ENCODE results near the gene ARSK. TPM values are rescaled to one million over a fixed set of nuclear protein-coding genes. Genes with fewer than 3 reads are reported as not detected.
A peak's percentile ranks its signal among the peaks of the same experiment; 100 is the strongest.

Gene ARSK
- polyA plus RNA-seq, 4 donors = 0.89 to 7.8 (median 2.3) TPM

DNA sequence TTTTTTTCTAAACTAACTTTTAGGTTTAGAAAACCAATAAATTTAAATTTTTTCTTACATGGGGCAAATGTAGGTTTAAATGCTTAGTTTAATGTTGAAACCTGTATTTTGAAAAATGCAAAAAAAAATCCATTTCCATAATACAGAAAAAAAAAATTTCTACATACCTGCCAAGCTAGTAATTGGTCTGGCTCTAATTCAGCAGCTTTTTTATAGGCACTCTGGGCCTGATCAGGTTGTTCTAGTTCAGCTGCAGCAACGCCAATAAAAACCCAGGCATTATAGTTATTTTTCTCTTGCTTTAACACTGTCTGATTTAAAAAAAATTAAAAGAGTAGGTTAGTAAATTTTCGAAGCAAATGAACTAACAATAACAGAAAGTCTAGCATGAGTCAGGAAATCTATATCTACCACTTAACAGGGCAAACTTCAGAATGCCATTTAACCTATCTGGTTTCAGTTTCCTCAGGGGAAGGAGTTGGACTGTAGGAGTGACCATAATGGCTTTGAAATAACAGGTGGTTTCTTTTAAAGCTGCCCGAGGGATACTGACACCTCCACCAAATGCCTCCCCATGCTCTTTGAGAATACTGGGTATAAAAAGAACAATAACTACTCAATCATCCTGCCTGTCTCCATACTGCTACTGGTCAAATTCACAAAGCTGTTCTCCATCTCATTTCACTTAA is 11.7 kb upstream of the ARSK start:
- Histone ChIP-seq H3K27ac (ENCODE audit: low read depth in 1 of 3, low read length in 2 of 3) (peak overlapping the region in 1 of 3 donors; percentile 69), H3K9me3 (ENCODE audit: control insufficient read depth in 2 of 2, insufficient read depth in 1 of 2, low read depth in 1 of 2, low read length in 1 of 2) (no peaks in the 10 kb centered on the region), H3K36me3 (ENCODE audit: control insufficient read depth in 3 of 3, insufficient read depth in 2 of 3, low read depth in 1 of 3, low read length in 3 of 3) (peaks cover 3 to 12% (median 10%) of the 10 kb centered on the region in 3 donors), H3K4me1 (ENCODE audit: control insufficient read depth in 3 of 3, insufficient read depth in 2 of 3, low read depth in 1 of 3, low read length in 2 of 3) (no peaks in the 10 kb centered on the region), H3K4me3 (ENCODE audit: low read depth in 1 of 3, low read length in 3 of 3) (no peak overlapping the region), H3K27me3 (ENCODE audit: control insufficient read depth in 3 of 3, insufficient read depth in 3 of 3, low read length in 3 of 3) (no peaks in the 10 kb centered on the region)
- peak; percentile 58 to 63 for DNase-seq
- peak; percentile 85 for FAIRE-seq
- WGBS, 3 donors = 19 to 44% (median 32%) methylated on average over 3 of the region's 3 CpGs

DNA sequence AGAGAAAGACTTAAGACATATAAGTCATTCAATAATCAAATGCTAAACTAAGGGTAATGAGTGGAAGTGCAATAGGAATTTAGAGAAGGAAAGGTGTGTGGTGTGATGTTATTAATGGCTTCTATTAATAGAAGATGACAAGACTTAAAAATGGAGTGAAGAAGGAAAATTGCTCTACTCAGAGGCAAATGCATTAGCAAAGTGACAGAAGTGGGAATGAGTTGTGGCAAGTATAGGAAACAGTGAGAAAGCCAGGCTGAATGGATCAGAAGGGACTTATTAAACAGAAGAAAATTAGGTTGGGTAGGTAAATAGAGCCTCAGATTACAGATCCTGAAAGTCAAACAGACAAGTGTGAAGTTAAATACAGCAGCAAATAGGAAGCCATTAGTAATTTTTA is 5.9 kb upstream of the ARSK start:
- Histone ChIP-seq H3K9me3 (ENCODE audit: control insufficient read depth in 2 of 2, insufficient read depth in 1 of 2, low read depth in 1 of 2, low read length in 1 of 2) (no peaks in the 10 kb centered on the region), H3K36me3 (ENCODE audit: control insufficient read depth in 3 of 3, insufficient read depth in 2 of 3, low read depth in 1 of 3, low read length in 3 of 3) (peaks cover 3 to 14% (median 4%) of the 10 kb centered on the region in 3 donors), H3K27ac (ENCODE audit: low read depth in 1 of 3, low read length in 2 of 3) (no peak overlapping the region), H3K27me3 (ENCODE audit: control insufficient read depth in 3 of 3, insufficient read depth in 3 of 3, low read length in 3 of 3) (no peaks in the 10 kb centered on the region), H3K4me3 (ENCODE audit: low read depth in 1 of 3, low read length in 3 of 3) (no peak overlapping the region), H3K4me1 (ENCODE audit: control insufficient read depth in 3 of 3, insufficient read depth in 2 of 3, low read depth in 1 of 3, low read length in 2 of 3) (peaks cover 0 to 4% (median 0%) of the 10 kb centered on the region in 3 donors)
- FAIRE-seq (no peak), DNase-seq (no peak)

DNA sequence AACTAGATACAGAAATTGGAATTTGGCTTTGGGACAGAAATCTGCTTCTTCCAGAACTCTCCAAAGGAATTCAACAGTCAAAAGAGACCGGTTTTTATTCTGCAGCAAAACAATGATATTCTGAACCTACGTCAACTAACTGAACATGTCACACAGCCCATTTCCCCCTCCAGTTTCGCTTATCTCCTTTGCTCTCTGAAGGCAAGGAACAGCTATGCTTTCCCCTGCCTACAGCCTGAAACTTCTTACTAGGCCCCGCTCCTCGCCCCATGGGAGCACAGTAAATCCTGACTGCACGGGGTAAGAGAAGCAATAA is 612 bp upstream of the ARSK start:
- peaks cover 0 to 7% (median 0%) of the 10 kb centered on the region in 3 donors for H3K4me1 ChIP-seq (ENCODE audit: control insufficient read depth in 3 of 3, insufficient read depth in 2 of 3, low read depth in 1 of 3, low read length in 2 of 3)
- peak overlapping the region; percentile 70 to 93 (median 86) for H3K4me3 ChIP-seq (ENCODE audit: low read depth in 1 of 3, low read length in 3 of 3)
- no peaks in the 10 kb centered on the region for H3K9me3 ChIP-seq (ENCODE audit: control insufficient read depth in 2 of 2, insufficient read depth in 1 of 2, low read depth in 1 of 2, low read length in 1 of 2)
- FAIRE-seq = no peak
- H3K27me3 ChIP-seq (ENCODE audit: control insufficient read depth in 3 of 3, insufficient read depth in 3 of 3, low read length in 3 of 3) = no peaks in the 10 kb centered on the region
- no peak for DNase-seq
- 1 to 2% (median 1%) methylated on average over 6 of the region's 6 CpGs for WGBS, 3 donors
- H3K27ac ChIP-seq (ENCODE audit: low read depth in 1 of 3, low read length in 2 of 3) = peak overlapping the region; percentile 92 to 98 (median 97)
- H3K36me3 ChIP-seq (ENCODE audit: control insufficient read depth in 3 of 3, insufficient read depth in 2 of 3, low read depth in 1 of 3, low read length in 3 of 3) = peaks cover 0 to 2% (median 1%) of the 10 kb centered on the region in 3 donors

DNA sequence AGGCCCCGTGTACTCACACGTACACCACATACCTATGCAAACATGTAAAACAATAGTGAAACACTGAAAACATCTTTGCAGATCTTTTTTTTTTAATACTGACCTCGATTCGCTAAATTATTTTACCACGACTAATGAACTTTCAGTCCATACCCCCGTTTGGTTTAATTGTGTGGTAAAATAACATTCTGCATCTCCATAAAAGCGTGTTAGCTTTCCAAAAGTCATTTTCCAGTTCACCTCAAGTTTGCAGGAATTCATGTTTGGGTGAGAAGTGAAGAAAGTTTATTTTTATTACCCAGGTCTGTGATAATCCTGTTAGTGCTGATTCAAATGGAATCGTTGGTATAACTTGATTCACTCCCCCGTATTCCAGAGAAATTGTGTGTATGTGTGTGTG is 652 bp downstream of the ARSK start:
- FAIRE-seq (no peak), DNase-seq (no peak)
- H3K36me3 ChIP-seq (ENCODE audit: control insufficient read depth in 3 of 3, insufficient read depth in 2 of 3, low read depth in 1 of 3, low read length in 3 of 3) = peaks cover 0 to 2% (median 1%) of the 10 kb centered on the region in 3 donors
- no peaks in the 10 kb centered on the region for H3K27me3 ChIP-seq (ENCODE audit: control insufficient read depth in 3 of 3, insufficient read depth in 3 of 3, low read length in 3 of 3)
- H3K27ac ChIP-seq (ENCODE audit: low read depth in 1 of 3, low read length in 2 of 3) = peak overlapping the region; percentile 92 to 98 (median 97)
- peaks cover 0 to 7% (median 0%) of the 10 kb centered on the region in 3 donors for H3K4me1 ChIP-seq (ENCODE audit: control insufficient read depth in 3 of 3, insufficient read depth in 2 of 3, low read depth in 1 of 3, low read length in 2 of 3)
- H3K4me3 ChIP-seq (ENCODE audit: low read depth in 1 of 3, low read length in 3 of 3) = peak overlapping the region; percentile 70 to 93 (median 86)
- 0 to 1% (median 1%) methylated on average over 9 of the region's 9 CpGs for WGBS, 3 donors
- H3K9me3 ChIP-seq (ENCODE audit: control insufficient read depth in 2 of 2, insufficient read depth in 1 of 2, low read depth in 1 of 2, low read length in 1 of 2) = no peaks in the 10 kb centered on the region

DNA sequence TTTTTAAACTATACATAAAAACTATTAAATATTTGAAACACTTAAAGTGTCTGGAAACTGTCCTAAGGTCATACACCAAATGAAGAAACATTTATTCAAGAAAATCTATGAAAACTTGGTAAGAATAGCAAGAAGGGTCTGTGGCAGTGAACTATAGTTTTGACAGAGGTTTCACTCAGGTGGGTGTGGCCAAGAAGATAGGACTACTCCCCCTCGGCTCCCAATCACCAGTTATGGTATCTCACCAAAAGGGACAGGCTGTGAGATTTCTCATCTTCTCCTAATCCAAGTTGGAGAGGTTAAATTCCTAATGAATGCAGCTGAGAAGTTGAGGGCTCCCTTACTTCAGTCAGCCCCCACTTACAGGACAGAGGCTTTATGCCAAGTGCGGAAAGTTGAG is 2.9 kb downstream of the ARSK start:
- H3K27me3 ChIP-seq (ENCODE audit: control insufficient read depth in 3 of 3, insufficient read depth in 3 of 3, low read length in 3 of 3) = no peaks in the 10 kb centered on the region
- H3K9me3 ChIP-seq (ENCODE audit: control insufficient read depth in 2 of 2, insufficient read depth in 1 of 2, low read depth in 1 of 2, low read length in 1 of 2) = no peaks in the 10 kb centered on the region
- no peak for FAIRE-seq
- WGBS, 3 donors = 53 to 85% (median 83%) methylated on average over 2 of the region's 2 CpGs
- peaks cover 0 to 7% (median 0%) of the 10 kb centered on the region in 3 donors for H3K4me1 ChIP-seq (ENCODE audit: control insufficient read depth in 3 of 3, insufficient read depth in 2 of 3, low read depth in 1 of 3, low read length in 2 of 3)
- no peak for DNase-seq
- no peak overlapping the region for H3K4me3 ChIP-seq (ENCODE audit: low read depth in 1 of 3, low read length in 3 of 3)
- H3K36me3 ChIP-seq (ENCODE audit: control insufficient read depth in 3 of 3, insufficient read depth in 2 of 3, low read depth in 1 of 3, low read length in 3 of 3) = no peaks in the 10 kb centered on the region
- H3K27ac ChIP-seq (ENCODE audit: low read depth in 1 of 3, low read length in 2 of 3) = no peak overlapping the region

DNA sequence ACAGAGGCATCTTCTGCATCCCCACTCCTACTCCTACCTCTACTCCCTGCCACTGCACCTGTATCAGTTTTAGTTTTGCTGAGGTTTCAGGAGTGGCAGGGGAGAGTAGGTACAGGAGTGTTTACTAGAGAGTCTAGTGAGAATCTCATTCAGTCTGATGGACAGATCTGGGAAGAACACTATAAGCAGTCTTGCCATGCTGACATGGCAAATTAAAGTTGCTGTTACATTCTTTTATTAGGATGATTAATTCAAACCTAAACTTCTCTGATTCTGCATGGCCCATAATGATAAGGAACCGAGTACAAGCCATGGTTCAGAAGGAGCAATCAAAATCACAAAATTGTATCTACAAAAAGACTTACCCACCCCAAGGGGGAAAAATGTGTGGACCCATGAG is 7.4 kb downstream of the ARSK start:
- Histone ChIP-seq H3K27ac (ENCODE audit: low read depth in 1 of 3, low read length in 2 of 3) (no peak overlapping the region), H3K27me3 (ENCODE audit: control insufficient read depth in 3 of 3, insufficient read depth in 3 of 3, low read length in 3 of 3) (no peaks in the 10 kb centered on the region), H3K9me3 (ENCODE audit: control insufficient read depth in 2 of 2, insufficient read depth in 1 of 2, low read depth in 1 of 2, low read length in 1 of 2) (no peaks in the 10 kb centered on the region), H3K36me3 (ENCODE audit: control insufficient read depth in 3 of 3, insufficient read depth in 2 of 3, low read depth in 1 of 3, low read length in 3 of 3) (no peaks in the 10 kb centered on the region), H3K4me1 (ENCODE audit: control insufficient read depth in 3 of 3, insufficient read depth in 2 of 3, low read depth in 1 of 3, low read length in 2 of 3) (no peaks in the 10 kb centered on the region), H3K4me3 (ENCODE audit: low read depth in 1 of 3, low read length in 3 of 3) (no peak overlapping the region)
- 65 to 84% (median 79%) methylated on average over 1 of the region's 1 CpG for WGBS, 3 donors
- no peak for DNase-seq
- no peak for FAIRE-seq

DNA sequence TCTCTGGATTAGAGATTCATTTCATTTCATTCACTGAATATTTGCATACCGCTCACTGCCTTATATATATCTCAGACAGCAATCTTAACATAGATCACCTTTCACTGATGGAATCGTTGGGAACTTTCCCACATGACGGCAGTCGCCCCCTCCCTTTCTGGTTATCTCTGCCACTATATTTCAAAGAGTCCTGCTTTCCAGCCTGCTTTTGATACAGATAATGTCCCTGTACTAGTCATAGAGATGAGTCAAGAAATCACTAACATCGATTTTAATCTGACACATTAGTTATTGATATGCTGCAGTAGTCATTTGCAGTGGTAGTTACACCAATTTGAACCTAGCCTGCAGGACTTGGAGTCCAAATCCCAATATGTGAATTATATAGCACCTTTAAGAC is 8.5 kb downstream of the ARSK start:
- DNase-seq = no peak
- no peak overlapping the region for H3K27ac ChIP-seq (ENCODE audit: low read depth in 1 of 3, low read length in 2 of 3)
- H3K4me3 ChIP-seq (ENCODE audit: low read depth in 1 of 3, low read length in 3 of 3) = no peak overlapping the region
- 87 to 91% (median 88%) methylated on average over 5 of the region's 5 CpGs for WGBS, 3 donors
- H3K9me3 ChIP-seq (ENCODE audit: control insufficient read depth in 2 of 2, insufficient read depth in 1 of 2, low read depth in 1 of 2, low read length in 1 of 2) = no peaks in the 10 kb centered on the region
- H3K36me3 ChIP-seq (ENCODE audit: control insufficient read depth in 3 of 3, insufficient read depth in 2 of 3, low read depth in 1 of 3, low read length in 3 of 3) = no peaks in the 10 kb centered on the region
- no peaks in the 10 kb centered on the region for H3K27me3 ChIP-seq (ENCODE audit: control insufficient read depth in 3 of 3, insufficient read depth in 3 of 3, low read length in 3 of 3)
- H3K4me1 ChIP-seq (ENCODE audit: control insufficient read depth in 3 of 3, insufficient read depth in 2 of 3, low read depth in 1 of 3, low read length in 2 of 3) = no peaks in the 10 kb centered on the region
- FAIRE-seq = no peak

DNA sequence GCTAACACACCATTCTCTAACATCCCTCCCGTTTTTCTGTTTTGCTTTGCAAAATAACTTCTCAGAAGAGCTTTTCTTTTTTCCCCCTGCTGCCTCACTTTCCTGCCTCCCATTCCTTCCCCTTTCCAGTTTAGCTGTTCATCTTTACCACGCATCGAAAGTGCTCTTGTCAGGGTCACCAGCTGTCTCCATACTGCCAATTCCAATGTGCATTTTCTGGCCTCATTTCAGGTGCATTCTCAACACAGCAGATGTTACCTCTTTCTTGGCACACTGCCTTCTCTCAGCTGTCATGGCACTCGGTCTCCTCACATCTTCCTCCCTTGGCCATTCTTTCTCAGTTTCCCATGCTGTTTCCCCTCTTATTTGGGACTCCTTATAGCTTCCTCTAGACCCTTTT is 9.5 kb downstream of the ARSK start:
- Histone ChIP-seq H3K27me3 (ENCODE audit: control insufficient read depth in 3 of 3, insufficient read depth in 3 of 3, low read length in 3 of 3) (no peaks in the 10 kb centered on the region), H3K27ac (ENCODE audit: low read depth in 1 of 3, low read length in 2 of 3) (no peak overlapping the region), H3K4me3 (ENCODE audit: low read depth in 1 of 3, low read length in 3 of 3) (no peak overlapping the region), H3K9me3 (ENCODE audit: control insufficient read depth in 2 of 2, insufficient read depth in 1 of 2, low read depth in 1 of 2, low read length in 1 of 2) (no peaks in the 10 kb centered on the region), H3K4me1 (ENCODE audit: control insufficient read depth in 3 of 3, insufficient read depth in 2 of 3, low read depth in 1 of 3, low read length in 2 of 3) (no peaks in the 10 kb centered on the region), H3K36me3 (ENCODE audit: control insufficient read depth in 3 of 3, insufficient read depth in 2 of 3, low read depth in 1 of 3, low read length in 3 of 3) (no peaks in the 10 kb centered on the region)
- FAIRE-seq (no peak), DNase-seq (no peak)
- WGBS, 3 donors = 63 to 72% (median 72%) methylated on average over 4 of the region's 4 CpGs
